HEK293T (cell line): ENCODE data around the gene NOTCH3.

Experiments used
- CTCF ChIA-PET: fragments of 350-600 bp; formaldehyde crosslinking; extraction: SDS; loops from one replicate; lab custom pipeline; 2021; ENCODE audit warnings: antibody characterized with exemption, inconsistent platforms; lab: Yijun Ruan, JAX
- POLR2A ChIA-PET: fragments of 350-600 bp; formaldehyde crosslinking; extraction: SDS; loops from one replicate; lab custom pipeline; 2020; ENCODE audit warnings: antibody characterized with exemption, inconsistent platforms; lab: Yijun Ruan, JAX
- DNase-seq: peaks from one replicate; pipeline ENCODE4 v3.0.0; 2012; ENCODE audit warnings: mixed read lengths; ENCODE audit errors: extremely low spot score
- ARNT ChIP-seq: fragments of 450-650 bp; IDR thresholded peaks from 2 replicates; pipeline ENCODE4 v1.6.1; 2017; ENCODE audit warnings: mild to moderate bottlenecking
- BHLHE40 ChIP-seq: fragments of 450-650 bp; IDR thresholded peaks from 2 replicates; pipeline ENCODE4 v1.6.1; 2016; ENCODE audit warnings: mild to moderate bottlenecking, moderate library complexity, borderline replicate concordance
- CTBP1 ChIP-seq: fragments of 450-650 bp; IDR thresholded peaks from 2 replicates; pipeline ENCODE4 v1.6.1; 2016; ENCODE audit warnings: borderline replicate concordance
- ELF4 ChIP-seq: fragments of 450-650 bp; IDR thresholded peaks from 2 replicates; pipeline ENCODE4 v1.6.1; 2017; ENCODE audit warnings: antibody characterized with exemption
- FOXA1 ChIP-seq: fragments of 450-650 bp; IDR thresholded peaks from 2 replicates; pipeline ENCODE4 v1.6.1; 2016; ENCODE audit warnings: mild to moderate bottlenecking
- FOXK2 ChIP-seq: fragments of 450-650 bp; IDR thresholded peaks from 2 replicates; pipeline ENCODE4 v1.6.1; 2016; ENCODE audit warnings: mild to moderate bottlenecking
- FOXM1 ChIP-seq: fragments of 450-650 bp; IDR thresholded peaks from 2 replicates; pipeline ENCODE4 v1.6.1; 2017; ENCODE audit warnings: mild to moderate bottlenecking, borderline replicate concordance
- HDGF ChIP-seq: fragments of 450-650 bp; IDR thresholded peaks from 2 replicates; pipeline ENCODE4 v1.6.1; 2017; ENCODE audit warnings: antibody characterized with exemption, borderline replicate concordance
- L3MBTL2 ChIP-seq: fragments of 450-650 bp; conservative IDR thresholded peaks from 2 replicates; pipeline ENCODE4 v1.6.1; 2016; ENCODE audit warnings: mild to moderate bottlenecking
- LEF1 ChIP-seq: fragments of 450-650 bp; IDR thresholded peaks from 2 replicates; pipeline ENCODE4 v1.6.1; 2017; ENCODE audit warnings: mild to moderate bottlenecking, borderline replicate concordance
- NFRKB ChIP-seq: fragments of 450-650 bp; IDR thresholded peaks from 2 replicates; pipeline ENCODE4 v1.6.1; 2016; ENCODE audit warnings: mild to moderate bottlenecking, moderate library complexity
- SP1 ChIP-seq: fragments of 450-650 bp; IDR thresholded peaks from 2 replicates; pipeline ENCODE4 v1.6.1; 2017
- SUZ12 ChIP-seq: fragments of 450-650 bp; IDR thresholded peaks from 2 replicates; pipeline ENCODE4 v1.6.1; 2016; ENCODE audit warnings: mild to moderate bottlenecking
- TARDBP ChIP-seq: fragments of 450-650 bp; IDR thresholded peaks from 2 replicates; pipeline ENCODE4 v1.6.1; 2016
- ZNF384 ChIP-seq: fragments of 450-650 bp; IDR thresholded peaks from 2 replicates; pipeline ENCODE4 v1.6.1; 2016
- TF ChIP-seq, protein P1 (sequence below): fragments of 450-650 bp; IDR thresholded peaks from 2 replicates; pipeline ENCODE4 v1.6.1; 2016

NOTCH3 gene

DNA sequence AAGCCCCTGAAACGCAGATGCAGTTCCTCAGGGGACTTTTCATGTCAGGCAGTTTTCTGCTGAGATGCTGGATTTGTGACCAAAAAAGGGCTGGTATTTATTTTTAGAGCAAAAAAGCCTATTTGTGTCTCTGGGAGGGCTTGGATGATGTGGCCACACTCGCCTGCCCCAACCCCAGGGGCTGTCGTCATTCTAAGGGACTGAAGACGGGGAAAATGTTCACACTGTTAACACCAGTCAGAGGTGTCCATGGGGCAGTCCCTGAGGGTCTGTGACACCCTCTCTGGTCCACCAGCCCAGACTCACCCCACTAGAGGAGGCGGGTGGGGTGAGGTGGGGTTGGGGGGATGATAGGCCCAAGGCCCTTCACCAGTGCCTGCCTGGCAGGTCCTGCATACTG is 47.3 kb upstream of the NOTCH3 start:
- ChIA-PET CTCF (no interaction called here), POLR2A (no interaction called here)
- TF ChIP-seq ARNT (no peak), FOXA1 (no peak), SP1 (no peak), TARDBP (no peak), LEF1 (no peak), ELF4 (no peak), NFRKB (no peak), CTBP1 (no peak), HDGF (no peak), L3MBTL2 (no peak), FOXM1 (no peak), FOXK2 (no peak)
- TF ChIP-seq, protein P1, sequence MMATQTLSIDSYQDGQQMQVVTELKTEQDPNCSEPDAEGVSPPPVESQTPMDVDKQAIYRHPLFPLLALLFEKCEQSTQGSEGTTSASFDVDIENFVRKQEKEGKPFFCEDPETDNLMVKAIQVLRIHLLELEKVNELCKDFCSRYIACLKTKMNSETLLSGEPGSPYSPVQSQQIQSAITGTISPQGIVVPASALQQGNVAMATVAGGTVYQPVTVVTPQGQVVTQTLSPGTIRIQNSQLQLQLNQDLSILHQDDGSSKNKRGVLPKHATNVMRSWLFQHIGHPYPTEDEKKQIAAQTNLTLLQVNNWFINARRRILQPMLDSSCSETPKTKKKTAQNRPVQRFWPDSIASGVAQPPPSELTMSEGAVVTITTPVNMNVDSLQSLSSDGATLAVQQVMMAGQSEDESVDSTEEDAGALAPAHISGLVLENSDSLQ: no peak
- DNase-seq: no peak

DNA sequence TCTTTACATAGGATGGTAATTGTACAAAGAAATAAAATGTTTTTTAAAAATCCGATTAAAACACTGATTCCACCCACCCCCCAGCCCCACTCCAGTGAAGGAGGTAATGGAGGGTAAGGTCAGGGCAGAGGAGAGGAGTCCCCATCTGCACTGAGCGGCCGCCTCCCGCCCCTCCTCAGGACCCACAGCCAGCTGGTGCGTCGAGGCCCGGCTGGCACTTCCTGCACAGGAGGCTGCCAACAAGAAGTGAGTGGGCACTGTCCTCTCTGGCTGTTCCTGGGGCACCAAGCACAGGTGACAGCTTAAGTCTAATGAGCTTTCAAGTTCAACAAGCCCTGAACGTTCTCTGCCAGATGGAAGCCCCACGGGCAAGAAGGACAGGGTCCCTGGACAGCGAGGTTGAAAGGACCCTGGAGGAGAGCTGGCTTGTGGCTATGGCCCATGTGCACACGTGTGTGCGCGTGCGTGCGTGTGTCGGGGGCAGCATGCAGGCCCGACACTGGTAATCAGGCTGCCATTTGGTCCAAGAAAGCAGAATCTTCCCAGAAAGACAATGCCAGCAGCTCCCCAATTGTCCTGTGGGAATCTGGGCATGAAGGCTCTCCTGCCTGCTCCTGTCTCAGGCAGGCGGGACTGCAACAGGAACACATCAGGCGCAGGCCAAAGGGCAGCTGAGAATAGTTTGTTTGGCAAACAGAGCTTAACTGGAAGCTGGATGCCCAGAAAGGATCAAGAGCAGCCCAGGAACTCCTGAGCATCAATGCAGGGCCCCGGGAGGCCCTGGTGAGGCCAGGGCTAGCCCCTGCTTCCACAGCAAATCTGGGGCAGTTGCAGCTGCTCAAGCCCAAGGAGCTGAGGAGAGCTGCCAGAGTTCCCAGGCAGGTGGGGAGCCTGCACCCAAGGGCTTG is 46.6 kb upstream of the NOTCH3 start:
- CTCF ChIA-PET: no interaction called here
- no peak for DNase-seq
- no peak for TF ChIP-seq NFRKB
- TF ChIP-seq TARDBP: no peak
- TF ChIP-seq CTBP1: no peak
- no peak for TF ChIP-seq LEF1
- TF ChIP-seq ZNF384: no peak
- TF ChIP-seq ARNT: no peak
- no peak for TF ChIP-seq FOXK2
- TF ChIP-seq HDGF: no peak
- no peak for TF ChIP-seq L3MBTL2
- no peak for TF ChIP-seq FOXM1
- TF ChIP-seq SUZ12: no peak
- TF ChIP-seq FOXA1: no peak
- no peak for TF ChIP-seq SP1
- TF ChIP-seq ELF4: no peak
- TF ChIP-seq, protein P1: no peak
- no peak for TF ChIP-seq BHLHE40
- POLR2A ChIA-PET: no interaction called here

DNA sequence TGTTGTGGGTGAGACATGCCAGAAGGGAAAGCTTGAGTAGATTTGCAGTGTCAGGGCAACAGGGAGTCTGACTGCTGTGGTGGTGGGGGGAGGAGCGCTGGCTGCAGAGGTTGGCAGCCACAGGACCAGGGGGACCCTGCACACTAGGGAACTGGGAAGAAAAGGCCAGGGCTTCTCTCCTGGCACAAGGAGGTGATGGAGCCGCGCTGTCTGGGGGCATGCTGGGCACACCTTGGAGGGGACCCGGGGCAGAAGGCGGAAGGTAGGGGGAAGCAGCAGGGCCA is 45.3 kb upstream of the NOTCH3 start:
- ChIA-PET CTCF (no interaction called here), POLR2A (no interaction called here)
- TF ChIP-seq NFRKB (no peak), HDGF (no peak), SP1 (no peak), FOXA1 (no peak), CTBP1 (no peak), ELF4 (no peak), ARNT (no peak), L3MBTL2 (no peak), TARDBP (no peak), BHLHE40 (no peak)
- TF ChIP-seq, protein P1: no peak

DNA sequence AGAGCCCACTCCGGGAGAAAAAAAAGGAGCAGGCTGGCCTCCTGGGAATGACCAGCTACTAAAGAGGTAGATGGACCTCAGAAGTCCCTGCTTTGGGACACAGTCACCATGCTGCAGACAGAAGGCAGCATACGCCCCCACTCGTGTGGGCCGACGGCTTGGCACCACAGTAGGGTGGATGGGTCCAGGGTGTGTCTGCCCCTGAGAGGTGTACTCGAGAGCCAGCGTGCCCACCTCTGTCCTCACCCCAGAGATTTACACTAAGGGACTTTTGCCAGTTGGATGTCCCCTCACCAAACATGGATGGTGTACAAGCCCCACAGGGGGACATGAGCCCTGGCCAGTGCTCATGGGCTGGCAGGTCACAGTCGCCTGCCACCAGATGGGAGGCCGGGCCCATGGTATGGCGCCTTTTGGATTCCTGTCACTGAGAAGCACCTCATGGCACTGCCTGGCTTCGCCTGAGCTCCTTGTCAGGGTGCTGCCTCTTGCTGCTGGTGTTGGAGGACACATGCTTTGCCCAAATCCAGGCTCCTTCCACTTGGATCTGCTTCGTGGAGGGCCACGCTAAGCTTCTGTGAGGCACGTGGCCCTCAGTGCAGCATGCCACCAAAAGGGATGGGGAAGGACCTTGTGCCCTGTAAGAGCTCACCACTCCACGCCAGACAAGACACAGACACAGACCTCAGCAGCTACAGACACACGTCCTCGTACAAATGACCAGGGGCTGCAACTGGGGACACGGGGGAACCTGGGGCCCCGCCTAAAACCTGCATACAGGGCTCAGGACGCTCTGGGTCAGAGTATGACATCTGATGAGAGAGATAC is 44.8 kb upstream of the NOTCH3 start:
- TF ChIP-seq ELF4: no peak
- TF ChIP-seq CTBP1: no peak
- TF ChIP-seq L3MBTL2: no peak
- no peak for TF ChIP-seq FOXA1
- no peak for TF ChIP-seq ARNT
- no peak for TF ChIP-seq SUZ12
- no peak for TF ChIP-seq FOXM1
- no peak for TF ChIP-seq BHLHE40
- no peak for TF ChIP-seq SP1
- TF ChIP-seq TARDBP: no peak
- no peak for TF ChIP-seq HDGF
- no peak for TF ChIP-seq ZNF384
- CTCF ChIA-PET: no interaction called here
- DNase-seq: no peak
- POLR2A ChIA-PET: no interaction called here

More for the DNA sequence above, 45.3 kb upstream of the NOTCH3 start:
- DNase-seq: no peak

DNA sequence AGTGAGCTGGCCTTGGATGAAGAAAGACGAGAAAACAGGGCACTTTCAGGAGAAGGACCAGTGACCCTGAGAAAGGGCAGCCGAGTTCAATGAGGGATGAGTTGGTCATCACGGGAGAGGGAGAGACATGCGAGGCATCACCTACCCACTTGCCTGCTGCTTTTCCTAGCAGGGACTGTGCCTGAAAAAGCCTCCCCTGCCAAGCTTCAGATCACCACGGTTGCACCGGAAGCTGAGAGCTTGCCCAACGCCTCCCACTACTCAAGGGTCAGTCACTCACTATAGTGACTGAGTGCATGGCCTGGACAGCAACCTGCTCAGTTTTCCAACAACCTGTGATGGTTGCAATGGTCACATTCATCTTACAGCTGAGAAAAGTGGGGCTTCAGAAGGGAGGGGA is 44.0 kb upstream of the NOTCH3 start:
- POLR2A ChIA-PET: no interaction called here
- DNase-seq: no peak
- CTCF ChIA-PET: no interaction called here
- TF ChIP-seq, protein P1: no peak
- TF ChIP-seq FOXK2 (no peak), SUZ12 (no peak), ELF4 (no peak), TARDBP (no peak), SP1 (no peak)
